Duodenal mucosa (tissue), 2 donors: ENCODE results near the gene RCAN3.
"Not testable (repeated sequence)": the region's sequence is repeated elsewhere in the genome, so short reads cannot be mapped to it uniquely, and the experiment has no call there.

Source experiments
- H3K27ac ChIP-seq: one replicate; pipeline ENCODE4 v1.7.0; 2013; ENCODE audit warnings: low read depth, low read length
- H3K27me3 ChIP-seq, 2 donors: one replicate each; pipeline ENCODE4 v1.7.0; 2013; ENCODE audit warnings: low read length in 2 of 2, control low read depth in 1 of 2; ENCODE audit not compliant: insufficient read depth in 2 of 2, control insufficient read depth in 1 of 2
- H3K36me3 ChIP-seq, 2 donors: one replicate each; pipeline ENCODE4 v1.7.0; 2013; ENCODE audit warnings: low read length in 2 of 2, control low read depth in 1 of 2; ENCODE audit not compliant: insufficient read depth in 2 of 2, control insufficient read depth in 1 of 2
- H3K4me1 ChIP-seq, 2 donors: one replicate each; pipeline ENCODE4 v1.7.0; 2013; ENCODE audit warnings: low read length in 2 of 2, control low read depth in 1 of 2; ENCODE audit not compliant: insufficient read depth in 2 of 2, control insufficient read depth in 1 of 2
- H3K4me3 ChIP-seq, 2 donors: one replicate each; pipeline ENCODE4 v1.7.0; 2013; ENCODE audit warnings: low read length in 2 of 2, low read depth in 1 of 2
- H3K9ac ChIP-seq, 2 donors: one replicate each; pipeline ENCODE4 v1.7.0; 2013; ENCODE audit warnings: low read length in 2 of 2, low read depth in 1 of 2
- H3K9me3 ChIP-seq, 2 donors: one replicate each; pipeline ENCODE4 v1.7.0; 2013; ENCODE audit warnings: low read length in 2 of 2, control low read depth in 1 of 2; ENCODE audit not compliant: control insufficient read depth in 1 of 2

Gene RCAN3

DNA sequence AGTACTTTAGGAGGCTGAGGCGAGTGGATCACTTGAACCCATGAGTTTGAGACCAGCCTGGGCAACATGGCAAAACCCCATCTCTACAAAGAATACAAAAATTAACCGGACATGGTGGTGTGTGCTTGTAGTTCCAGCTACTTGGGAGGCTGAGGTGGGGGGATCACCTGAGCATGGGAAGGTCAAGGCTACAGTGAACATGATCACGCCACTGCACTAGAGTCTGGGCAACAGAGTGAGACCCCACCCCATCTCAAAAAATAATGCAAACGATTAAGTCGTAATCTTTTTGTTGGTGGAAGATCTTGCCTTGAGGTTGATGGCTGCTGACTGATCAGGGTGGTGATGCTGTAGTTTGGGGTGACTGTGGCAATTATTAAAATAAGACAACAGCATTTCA is 6.3 kb downstream of the RCAN3 start:
- Histone ChIP-seq H3K9me3 (no peaks in the 10 kb centered on the region), H3K4me3 (no peak overlapping the region), H3K36me3 (no peaks in the 10 kb centered on the region), H3K27me3 (no peaks in the 10 kb centered on the region), H3K4me1 (peaks cover 18 to 20% of the 10 kb centered on the region in 2 donors), H3K9ac (no peak overlapping the region), H3K27ac (no peak overlapping the region)

- Histone ChIP-seq H3K9ac (no peak overlapping the region), H3K27ac (no peak overlapping the region), H3K36me3 (no peaks in the 10 kb centered on the region), H3K27me3 (no peaks in the 10 kb centered on the region), H3K4me3 (no peak overlapping the region), H3K4me1 (no peaks in the 10 kb centered on the region), H3K9me3 (no peaks in the 10 kb centered on the region)
Measured at GRCh38 chr1:24513706-24514105, 11.1 kb downstream of the RCAN3 start.

DNA sequence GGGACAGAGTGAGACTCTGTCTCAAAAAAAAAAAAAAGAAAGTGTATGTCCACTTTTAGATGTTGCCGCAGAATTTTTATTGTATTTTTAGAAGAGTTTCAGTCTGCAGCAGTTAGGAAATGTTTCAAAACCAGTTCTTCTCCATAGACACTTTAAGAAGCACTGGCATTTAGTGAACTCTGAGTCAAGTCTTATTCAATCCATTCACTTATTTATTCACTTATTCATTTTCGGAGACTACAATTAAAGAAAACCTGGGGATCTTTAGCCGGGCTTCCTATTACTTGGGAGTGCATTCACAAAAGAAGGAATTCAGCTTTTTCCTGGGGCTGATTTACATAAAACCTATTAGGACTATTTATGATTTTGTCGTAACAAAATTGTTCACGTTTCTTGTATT is 12.3 kb downstream of the RCAN3 start:
- Histone ChIP-seq H3K4me3 (no peak overlapping the region), H3K9me3 (no peaks in the 10 kb centered on the region), H3K27ac (no peak overlapping the region), H3K9ac (no peak overlapping the region), H3K36me3 (no peaks in the 10 kb centered on the region), H3K4me1 (no peaks in the 10 kb centered on the region), H3K27me3 (no peaks in the 10 kb centered on the region)

GRCh38 chr1:24515671-24516209 is 13.1 kb downstream of the RCAN3 start:
- H3K36me3 ChIP-seq = not testable (repeated sequence)

GRCh38 chr1:24516506-24516905 is 13.9 kb downstream of the RCAN3 start:
- H3K9ac ChIP-seq = no peak overlapping the region
- no peaks in the 10 kb centered on the region for H3K27me3 ChIP-seq
- H3K4me3 ChIP-seq = no peak overlapping the region
- H3K9me3 ChIP-seq = no peaks in the 10 kb centered on the region
- no peaks in the 10 kb centered on the region for H3K36me3 ChIP-seq
- H3K4me1 ChIP-seq = no peaks in the 10 kb centered on the region
- H3K27ac ChIP-seq = no peak overlapping the region

More at GRCh38 chr1:24515671-24516209, 13.1 kb downstream of the RCAN3 start:
- not testable (repeated sequence) for H3K9ac ChIP-seq, H3K9me3 ChIP-seq, H3K4me1 ChIP-seq, H3K27me3 ChIP-seq, H3K4me3 ChIP-seq, H3K27ac ChIP-seq

GRCh38 chr1:24517898-24518297 is 15.3 kb downstream of the RCAN3 start:
- Histone ChIP-seq H3K4me3 (no peak overlapping the region), H3K27ac (no peak overlapping the region), H3K27me3 (no peaks in the 10 kb centered on the region), H3K4me1 (no peaks in the 10 kb centered on the region), H3K9ac (no peak overlapping the region), H3K36me3 (peaks cover 0 to 5% of the 10 kb centered on the region in 2 donors), H3K9me3 (no peaks in the 10 kb centered on the region)

GRCh38 chr1:24520282-24520681 is 17.6 kb downstream of the RCAN3 start:
- not testable (repeated sequence) for H3K9me3 ChIP-seq, H3K4me3 ChIP-seq, H3K27me3 ChIP-seq, H3K4me1 ChIP-seq, H3K27ac ChIP-seq, H3K36me3 ChIP-seq, H3K9ac ChIP-seq

GRCh38 chr1:24525606-24526005 is 23.0 kb downstream of the RCAN3 start:
- Histone ChIP-seq H3K27ac (no peak overlapping the region), H3K36me3 (peaks cover 0 to 5% of the 10 kb centered on the region in 2 donors), H3K4me1 (no peaks in the 10 kb centered on the region), H3K4me3 (no peak overlapping the region), H3K9me3 (no peaks in the 10 kb centered on the region), H3K27me3 (no peaks in the 10 kb centered on the region), H3K9ac (no peak overlapping the region)

DNA sequence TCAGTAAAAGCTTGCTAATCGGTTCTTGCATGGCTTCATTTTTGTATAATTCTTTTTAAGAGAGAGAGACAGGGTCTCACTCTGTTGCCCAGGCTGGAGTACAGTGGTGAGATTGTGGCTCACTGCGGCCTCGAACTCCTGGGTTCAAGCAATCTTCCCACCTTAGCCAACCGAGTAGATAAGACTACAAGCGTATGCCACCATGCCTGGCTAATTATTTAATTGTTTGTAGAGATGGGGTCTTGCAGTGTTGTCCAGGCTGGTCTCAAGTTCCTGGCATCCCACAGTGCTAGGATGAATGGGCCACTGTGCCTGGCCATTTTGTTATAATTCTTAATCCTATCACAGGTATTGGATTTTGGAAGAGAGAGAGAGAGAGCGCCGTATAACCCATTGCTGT is 23.4 kb downstream of the RCAN3 start:
- Histone ChIP-seq H3K4me3 (no peak overlapping the region), H3K9me3 (no peaks in the 10 kb centered on the region), H3K27ac (no peak overlapping the region), H3K4me1 (no peaks in the 10 kb centered on the region), H3K36me3 (peaks cover 0 to 5% of the 10 kb centered on the region in 2 donors), H3K9ac (no peak overlapping the region), H3K27me3 (no peaks in the 10 kb centered on the region)

DNA sequence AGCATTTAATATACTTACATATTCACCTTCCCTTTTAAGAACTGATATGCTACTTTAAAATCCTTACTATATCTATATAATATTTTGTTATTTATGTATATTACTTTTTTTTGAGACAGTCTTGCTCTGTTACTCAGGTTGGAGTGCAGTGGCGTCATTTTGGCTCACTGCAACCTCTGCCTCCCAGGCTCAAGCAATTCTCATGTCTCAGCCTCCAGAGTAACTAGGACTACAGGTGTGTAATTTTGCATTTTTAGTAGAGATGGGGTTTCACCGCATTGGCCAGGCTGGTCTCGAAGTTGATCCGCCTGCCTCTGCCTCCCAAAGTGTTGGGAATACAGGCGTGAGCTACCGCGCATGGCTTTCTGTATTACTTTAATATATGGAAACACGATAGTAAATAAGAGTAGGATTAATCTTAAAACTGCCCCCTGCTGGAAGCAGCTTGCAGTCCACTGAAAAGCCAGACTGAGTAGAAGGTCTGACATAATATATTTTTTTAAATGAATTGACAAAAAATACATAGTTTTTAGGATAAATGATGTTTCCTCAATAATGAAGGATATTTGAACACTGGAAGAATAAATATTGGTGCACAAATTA is 24.4 kb downstream of the RCAN3 start:
- no peak overlapping the region for H3K4me3 ChIP-seq
- no peak overlapping the region for H3K9ac ChIP-seq
- H3K36me3 ChIP-seq = peaks cover 0 to 8% of the 10 kb centered on the region in 2 donors
- H3K27ac ChIP-seq = no peak overlapping the region
- H3K9me3 ChIP-seq = no peaks in the 10 kb centered on the region
- H3K27me3 ChIP-seq = no peaks in the 10 kb centered on the region
- H3K4me1 ChIP-seq = no peaks in the 10 kb centered on the region
